Measurements from ENCODE around the gene ARHGEF11.

DNA sequence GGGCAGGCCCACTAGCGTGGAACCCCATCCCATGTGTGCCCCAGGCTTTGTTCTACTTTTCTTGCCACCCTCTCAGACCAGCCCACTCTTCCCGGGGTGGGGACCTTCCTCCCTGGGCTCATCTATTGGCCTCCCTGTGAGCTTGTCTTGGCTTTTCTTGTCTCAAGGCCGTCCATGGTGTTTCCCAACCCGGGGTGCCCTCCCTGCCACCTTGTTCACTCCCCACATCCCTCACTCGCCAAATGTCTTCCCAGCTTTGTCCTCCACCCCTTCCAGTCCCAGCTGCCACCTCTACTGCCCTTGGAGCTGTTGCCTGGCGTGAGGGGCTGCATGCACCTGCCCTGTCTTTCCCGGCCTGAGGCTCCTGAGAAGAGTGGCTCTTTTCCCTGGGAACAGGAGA, 106.7 kb downstream of the ARHGEF11 start:
- TF ChIP-seq CHD1 (IDR thresholded peaks at IDR 0.05; ENCODE audit: low read depth, low read length) (no peak), RAD21 (IDR thresholded peaks at IDR 0.05; ENCODE audit: low read length) (no peak), CTCF (conservative IDR thresholded peaks at IDR 0.05; ENCODE audit: low read depth, low read length) (no peak)

All from IMR-90 (cell line).